GM12892 (cell line): ENCODE data around the gene MIOS.

Experiments
- POLR2A ChIP-seq: IDR thresholded peaks from 2 replicates; pipeline ENCODE4 v1.6.1; 2011; ENCODE audit warnings: low read depth, low read length, control low read depth
- POLR2AphosphoS5 ChIP-seq: IDR thresholded peaks from 2 replicates; pipeline ENCODE4 v1.6.1; 2011; ENCODE audit warnings: low read depth, low read length, control low read depth

DNA sequence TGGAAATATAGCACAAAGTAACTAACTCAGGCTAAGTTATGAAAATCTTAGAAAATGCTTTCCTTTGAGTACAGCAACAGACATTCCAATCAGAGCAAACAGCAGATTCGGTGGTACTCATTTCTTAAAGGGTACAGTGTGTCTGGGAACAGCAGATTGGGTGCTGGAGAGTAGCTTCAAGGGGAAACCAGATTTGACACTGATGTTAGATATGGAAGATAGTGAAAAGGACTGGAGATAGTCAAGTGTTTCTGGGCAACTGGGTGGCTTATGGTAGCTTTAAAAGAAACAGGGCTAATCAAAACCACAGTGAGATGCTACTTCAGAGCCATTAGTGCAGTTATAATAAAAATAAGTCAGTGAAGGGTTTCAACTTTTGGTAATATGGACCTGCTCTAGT is 61.8 kb downstream of the MIOS start:
- TF ChIP-seq POLR2AphosphoS5 (no peak), POLR2A (no peak)
